GM12878 (cell line): Measurements from ENCODE around the gene DCAF6. TPM values are rescaled to one million over a fixed set of nuclear protein-coding genes. Genes with fewer than 3 reads are reported as not detected.

ENCODE experiments used
- CHD2 ChIP-seq: IDR thresholded peaks from 2 replicates; pipeline ENCODE4 v1.6.1; 2011; ENCODE audit warnings: low read depth, low read length, improper control_type of control experiment, borderline replicate concordance
- ESRRA ChIP-seq: IDR thresholded peaks from 2 replicates; pipeline ENCODE4 v1.6.1; 2012; ENCODE audit warnings: mild to moderate bottlenecking, low read length, improper control_type of control experiment
- NFYA ChIP-seq: IDR thresholded peaks from 2 replicates; pipeline ENCODE4 v1.6.1; 2011; ENCODE audit warnings: low read depth, mild to moderate bottlenecking, low read length, improper control_type of control experiment, borderline replicate concordance
- PML ChIP-seq: IDR thresholded peaks from 2 replicates; pipeline ENCODE4 v1.6.1; 2012; ENCODE audit warnings: low read length, inconsistent platforms
- SMAD5 ChIP-seq: IDR thresholded peaks from 2 replicates; pipeline ENCODE4 v1.6.1; 2016; ENCODE audit warnings: antibody characterized with exemption, low read depth
- ZBTB11 ChIP-seq: fragments of 450-650 bp; formaldehyde crosslinking; IDR thresholded peaks from 2 replicates; pipeline ENCODE4 v1.5.0; 2022; ENCODE audit warnings: mild to moderate bottlenecking, missing genetic modification characterization
- ZNF592 ChIP-seq: fragments of 450-650 bp; IDR thresholded peaks from 2 replicates; pipeline ENCODE4 v1.6.1; 2017; ENCODE audit warnings: mild to moderate bottlenecking, moderate library complexity
- polyA plus RNA-seq, 11 experiments: library from polyadenylated mRNA; depleted of rRNA in 4 of 11; unstranded in 6 of 11; stranded (reverse) in 5 of 11; fragments of >200 nt; fragmentation: Nextera tagmentation in 4 of 11; fragmentation: Illumina TruSeq in 1 of 11; extraction: Ambion mirVana in 4 of 11; extraction: Trizol in 1 of 11; gene quantifications; 1 replicate in 1 of 11; 2 replicates in 10 of 11; pipeline versions ENCODE4 v1.2.1 to v1.2.3, GENCODE V29; 2011 to 2016; ENCODE audit warnings: inconsistent platforms in 2 of 11, missing spikeins in 2 of 11, low read depth in 1 of 11
- total RNA-seq, 4 experiments: library from RNA; depleted of rRNA in 3 of 4; stranded (reverse); fragments of >200 nt in 3 of 4; fragmentation: Illumina TruSeq in 1 of 4; extraction: Trizol in 1 of 4; gene quantifications; 2 replicates each; pipeline versions ENCODE4 v1.2.1 to v1.2.3, GENCODE V29; 2013 to 2021

Gene DCAF6
- total and polyA plus RNA-seq, 10 of the 15 experiments (the other 5 are each of a cell fraction or from before 2014, with no cell fraction given): 11.4 to 62.7 (median 33.0) TPM

- TF ChIP-seq ZNF592 (no peak), ZBTB11 (CRISPR knock-in tag) (no peak), SMAD5 (no peak), CHD2 (no peak), ESRRA (no peak), NFYA (no peak), PML (no peak)
Measured at GRCh38 chr1:167905182-167905581, 31.3 kb upstream of the DCAF6 start (continued).
